PC-3 (cell line): Measurements from ENCODE around the gene TIAM2. TPM values are rescaled to one million over a fixed set of nuclear protein-coding genes. Genes with fewer than 3 reads are reported as not detected.
A peak's percentile ranks its signal among the peaks of the same experiment; 100 is the strongest.

ENCODE experiments used
- ATAC-seq: fragments of 200-7000 bp; cut with Tn5 transposase; 2 replicates; pipeline ENCODE4 v1.9.1; 2020; ENCODE audit warnings: mild to moderate bottlenecking, moderate library complexity
- BruUV-seq: library from RNA; stranded (reverse); fragments of 400-500 nt; replicated peaks from 2 replicates; lab custom pipeline; 2021; lab: Mats Ljungman, UMichigan
- CTCF ChIA-PET: fragments of 300-600 bp; sonication (Branson Sonifier 250); formaldehyde crosslinking; loops from one replicate; lab custom pipeline; 2022; ENCODE audit warnings: antibody characterized with exemption; lab: Charles Lee
- POLR2A ChIA-PET: fragments of 300-600 bp; sonication (Branson Sonifier 250); formaldehyde crosslinking; loops from one replicate; lab custom pipeline; 2022; ENCODE audit warnings: antibody characterized with exemption; ENCODE audit not compliant: unreplicated experiment; lab: Charles Lee
- DNase-seq: peaks from one replicate; pipeline ENCODE4 v3.0.0-alpha.2; 2015
- H2AFZ ChIP-seq: fragments of 300-600 bp; sonication (generic); 2 replicates; pipeline ENCODE4 v1.6.0; 2016; ENCODE audit warnings: antibody characterized with exemption, low read length
- H3F3A ChIP-seq: fragments of 300-600 bp; sonication (generic); one replicate; pipeline ENCODE4 v1.6.0; 2017; ENCODE audit warnings: antibody characterized with exemption, low read length, control low read depth, mild to moderate bottlenecking; ENCODE audit not compliant: unreplicated experiment
- H3K27ac ChIP-seq: fragments of 300-600 bp; sonication (generic); 2 replicates; pipeline ENCODE4 v1.5.1; 2016; ENCODE audit warnings: mild to moderate bottlenecking, low read length
- H3K27me3 ChIP-seq: fragments of 300-600 bp; sonication (generic); 2 replicates; pipeline ENCODE4 v1.6.1; 2016; ENCODE audit warnings: low read length, mixed read lengths
- H3K36me3 ChIP-seq: fragments of 300-600 bp; sonication (generic); 2 replicates; pipeline ENCODE4 v1.6.1; 2016; ENCODE audit warnings: low read depth, mixed run types, low read length, mixed read lengths
- H3K4me1 ChIP-seq: fragments of 300-600 bp; sonication (generic); 2 replicates; pipeline ENCODE4 v1.5.1; 2016; ENCODE audit warnings: low read length; ENCODE audit not compliant: insufficient read depth
- H3K4me2 ChIP-seq: fragments of 300-600 bp; sonication (generic); 2 replicates; pipeline ENCODE4 v1.6.0; 2016; ENCODE audit warnings: low read length
- H3K4me3 ChIP-seq: fragments of 300-600 bp; sonication (generic); 2 replicates; pipeline ENCODE4 v1.5.1; 2016; ENCODE audit warnings: mild to moderate bottlenecking, low read length, mixed read lengths
- H3K79me2 ChIP-seq: fragments of 300-600 bp; sonication (generic); 2 replicates; pipeline ENCODE4 v1.6.1; 2017; ENCODE audit warnings: low read length, mixed read lengths
- H3K9ac ChIP-seq: fragments of 300-600 bp; sonication (generic); 2 replicates; pipeline ENCODE4 v1.6.0; 2016; ENCODE audit warnings: mild to moderate bottlenecking, low read length
- H3K9me2 ChIP-seq: fragments of 300-600 bp; sonication (generic); replicated peaks from 2 replicates; pipeline ENCODE4 v1.6.1; 2016; ENCODE audit warnings: mixed run types, low read length, mixed read lengths
- H3K9me3 ChIP-seq: fragments of 300-600 bp; sonication (generic); 2 replicates; pipeline ENCODE4 v1.6.1; 2016; ENCODE audit warnings: low read length, mixed read lengths
- H4K20me1 ChIP-seq: fragments of 300-600 bp; sonication (generic); 2 replicates; pipeline ENCODE4 v1.6.1; 2016; ENCODE audit warnings: low read length, mixed read lengths
- EZH2 ChIP-seq: fragments of 300-600 bp; sonication (generic); IDR thresholded peaks from one replicate; pipeline ENCODE4 v1.6.1; 2017; ENCODE audit warnings: antibody characterized with exemption, mild to moderate bottlenecking, low read length; ENCODE audit not compliant: unreplicated experiment
- EZH2phosphoT487 ChIP-seq: fragments of 300-600 bp; sonication (generic); IDR thresholded peaks from 2 replicates; pipeline ENCODE4 v1.6.1; 2018; ENCODE audit warnings: mild to moderate bottlenecking, antibody characterized with exemption, low read length, borderline replicate concordance
- intact Hi-C: fragments of 100-400 bp; cut with micrococcal nuclease; formaldehyde crosslinking; loops from 2 replicates; pipeline ENCODE4 v1.9.0; 2023
- total RNA-seq: library from RNA; depleted of rRNA; stranded (reverse); fragments of >200 nt; gene quantifications from 2 replicates; pipeline ENCODE4 v1.2.3, GENCODE V29; 2014
- TF ChIP-seq, protein P1 (sequence below): fragments of 300-600 bp; sonication (generic); conservative IDR thresholded peaks from 2 replicates; pipeline ENCODE4 v1.5.1; 2017; ENCODE audit warnings: antibody characterized with exemption, low read depth, mild to moderate bottlenecking, low read length

Gene TIAM2
- total RNA-seq, 1 experiment from 2014 or later, result 4.5 TPM

DNA sequence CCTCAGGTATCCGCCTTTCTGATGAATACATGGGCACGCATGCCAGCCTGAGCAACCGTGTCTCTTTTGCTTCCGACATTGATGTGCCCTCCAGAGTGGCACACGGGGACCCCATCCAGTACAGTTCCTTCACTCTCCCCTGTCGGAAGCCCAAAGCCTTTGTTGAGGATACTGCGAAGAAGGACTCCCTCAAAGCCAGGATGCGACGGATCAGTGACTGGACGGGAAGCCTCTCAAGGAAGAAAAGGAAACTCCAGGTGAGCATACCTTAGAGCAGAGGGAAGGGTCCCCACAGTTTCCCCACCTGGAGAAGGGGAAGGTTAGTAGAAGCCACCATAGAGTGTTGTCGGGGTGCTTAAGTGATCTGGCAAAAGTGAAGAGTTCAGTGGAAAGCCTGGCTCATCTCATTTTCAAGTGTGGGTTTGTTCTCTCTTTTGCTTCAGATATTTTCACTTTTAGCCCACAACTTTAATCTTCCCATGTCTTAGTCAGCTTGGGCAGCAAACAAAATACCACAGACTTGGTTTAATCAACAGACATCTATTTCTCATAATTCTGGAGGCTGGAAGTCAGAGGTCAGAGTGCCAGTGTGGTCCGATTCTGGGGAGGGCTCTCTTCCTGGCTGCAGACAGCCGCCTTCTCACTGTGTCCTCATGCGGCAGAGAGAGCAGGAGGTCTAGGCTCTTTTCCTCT, 135.2 kb downstream of the TIAM2 start:
- no peaks in the 10 kb centered on the region for H3K9me3 ChIP-seq
- peak overlapping the region; percentile 30; the same call in 1 of the 2 replicates for H3K27ac ChIP-seq
- ChIA-PET CTCF (no interaction called here), POLR2A (no interaction called here)
- H3K9me2 ChIP-seq, result no peaks in the 10 kb centered on the region
- DNase-seq, result peak; percentile 26
- BruUV-seq, result no TSS peak
- no peaks in the 10 kb centered on the region for H4K20me1 ChIP-seq
- peaks cover 33% of the 10 kb centered on the region for H3K4me1 ChIP-seq
- peak overlapping the region; percentile 42; the same call in 1 of the 2 replicates for H3K4me2 ChIP-seq
- no peaks in the 10 kb centered on the region for H3K79me2 ChIP-seq
- no peak for TF ChIP-seq EZH2phosphoT487
- TF ChIP-seq, protein P1, sequence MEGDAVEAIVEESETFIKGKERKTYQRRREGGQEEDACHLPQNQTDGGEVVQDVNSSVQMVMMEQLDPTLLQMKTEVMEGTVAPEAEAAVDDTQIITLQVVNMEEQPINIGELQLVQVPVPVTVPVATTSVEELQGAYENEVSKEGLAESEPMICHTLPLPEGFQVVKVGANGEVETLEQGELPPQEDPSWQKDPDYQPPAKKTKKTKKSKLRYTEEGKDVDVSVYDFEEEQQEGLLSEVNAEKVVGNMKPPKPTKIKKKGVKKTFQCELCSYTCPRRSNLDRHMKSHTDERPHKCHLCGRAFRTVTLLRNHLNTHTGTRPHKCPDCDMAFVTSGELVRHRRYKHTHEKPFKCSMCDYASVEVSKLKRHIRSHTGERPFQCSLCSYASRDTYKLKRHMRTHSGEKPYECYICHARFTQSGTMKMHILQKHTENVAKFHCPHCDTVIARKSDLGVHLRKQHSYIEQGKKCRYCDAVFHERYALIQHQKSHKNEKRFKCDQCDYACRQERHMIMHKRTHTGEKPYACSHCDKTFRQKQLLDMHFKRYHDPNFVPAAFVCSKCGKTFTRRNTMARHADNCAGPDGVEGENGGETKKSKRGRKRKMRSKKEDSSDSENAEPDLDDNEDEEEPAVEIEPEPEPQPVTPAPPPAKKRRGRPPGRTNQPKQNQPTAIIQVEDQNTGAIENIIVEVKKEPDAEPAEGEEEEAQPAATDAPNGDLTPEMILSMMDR, result no peak
- TF ChIP-seq EZH2, result no peak
- H3F3A ChIP-seq, result peaks cover 2% of the 10 kb centered on the region
- no peaks in the 10 kb centered on the region for H3K27me3 ChIP-seq
- no peak overlapping the region for H3K9ac ChIP-seq
- no peak overlapping the region for H3K4me3 ChIP-seq
- ATAC-seq, result no peak
- H3K36me3 ChIP-seq, result no peaks in the 10 kb centered on the region
- intact Hi-C loops, result no loop called here
- H2AFZ ChIP-seq, result no peak overlapping the region

DNA sequence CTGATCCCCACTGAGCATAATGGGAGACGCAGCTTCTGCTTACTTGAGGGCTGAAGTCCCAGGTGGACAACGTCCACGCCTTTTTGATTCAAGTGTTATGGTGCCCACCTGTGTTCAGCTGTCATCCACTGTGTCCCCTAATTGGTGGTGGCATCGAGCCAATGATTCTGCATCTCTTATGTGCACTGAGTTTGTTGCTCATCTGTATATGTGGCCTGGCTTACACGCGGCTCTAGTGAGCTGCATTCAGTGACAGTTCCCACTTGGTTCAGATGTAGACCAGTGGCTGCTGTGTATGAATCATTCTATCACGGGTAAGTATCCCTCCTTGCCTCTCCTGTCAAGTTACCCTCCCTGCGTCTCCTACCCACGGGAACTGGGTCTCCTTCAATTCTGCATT, 137.5 kb downstream of the TIAM2 start:
- intact Hi-C loops, result no loop called here
- no TSS peak for BruUV-seq
- no peaks in the 10 kb centered on the region for H4K20me1 ChIP-seq
- TF ChIP-seq, protein P1, result no peak
- TF ChIP-seq EZH2phosphoT487 (no peak), EZH2 (no peak)
- H3K27ac ChIP-seq, result no peak overlapping the region
- no peaks in the 10 kb centered on the region for H3K36me3 ChIP-seq
- H3K9me2 ChIP-seq, result no peaks in the 10 kb centered on the region
- ATAC-seq, result no peak
- H3F3A ChIP-seq, result peaks cover 4% of the 10 kb centered on the region
- no peaks in the 10 kb centered on the region for H3K79me2 ChIP-seq
- H3K27me3 ChIP-seq, result no peaks in the 10 kb centered on the region
- peaks cover 28% of the 10 kb centered on the region for H3K4me1 ChIP-seq
- H3K4me2 ChIP-seq, result no peak overlapping the region
- ChIA-PET CTCF (no interaction called here), POLR2A (no interaction called here)
- H3K9me3 ChIP-seq, result no peaks in the 10 kb centered on the region
- no peak overlapping the region for H3K4me3 ChIP-seq
- DNase-seq, result no peak
- no peak overlapping the region for H2AFZ ChIP-seq
- H3K9ac ChIP-seq, result no peak overlapping the region

DNA sequence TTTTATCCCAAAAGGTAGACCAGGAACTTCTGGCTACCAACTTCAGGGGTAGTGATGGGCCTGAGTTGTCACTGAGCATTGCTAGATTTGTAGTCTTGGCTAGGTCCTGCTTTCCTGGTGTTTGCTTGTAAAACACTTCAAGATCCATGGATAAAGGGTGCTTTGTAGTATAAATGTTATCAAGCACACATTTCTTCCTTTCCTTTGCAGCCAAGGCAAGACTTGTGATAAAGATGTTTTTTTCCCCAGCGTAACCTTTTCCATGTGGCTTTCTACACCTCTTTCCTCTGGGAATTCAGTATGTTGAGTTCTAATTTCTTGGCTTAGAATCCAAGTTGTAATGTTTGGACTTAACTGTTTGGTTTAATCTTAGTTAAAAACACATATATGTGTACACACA, 145.9 kb downstream of the TIAM2 start:
- no TSS peak for BruUV-seq
- no peak overlapping the region for H3K4me3 ChIP-seq
- no peaks in the 10 kb centered on the region for H3F3A ChIP-seq
- H3K9ac ChIP-seq, result no peak overlapping the region
- POLR2A ChIA-PET, result no interaction called here
- no peaks in the 10 kb centered on the region for H3K79me2 ChIP-seq
- ATAC-seq, result no peak
- H3K27me3 ChIP-seq, result no peaks in the 10 kb centered on the region
- no peak for DNase-seq
- no peak overlapping the region for H3K27ac ChIP-seq
- intact Hi-C loops, result no loop called here
- H3K36me3 ChIP-seq, result no peaks in the 10 kb centered on the region
- H4K20me1 ChIP-seq, result no peaks in the 10 kb centered on the region
- TF ChIP-seq, protein P1, result no peak
- TF ChIP-seq EZH2 (no peak), EZH2phosphoT487 (no peak)
- H3K4me1 ChIP-seq, result no peaks in the 10 kb centered on the region
- CTCF ChIA-PET, result no interaction called here
- H3K9me3 ChIP-seq, result no peaks in the 10 kb centered on the region
- H3K4me2 ChIP-seq, result no peak overlapping the region
- no peak overlapping the region for H2AFZ ChIP-seq
- H3K9me2 ChIP-seq, result no peaks in the 10 kb centered on the region
